SU-DHL-6 (cell line): Measurements from ENCODE around the gene TBC1D20.

Source experiments
- H2AFZ ChIP-seq: fragments of 200-600 bp; sonication (generic); 2 replicates; pipeline ENCODE4 v1.6.1; 2014; ENCODE audit warnings: low read depth, mild to moderate bottlenecking, moderate library complexity, mixed read lengths, antibody characterized with exemption, low read length; ENCODE audit not compliant: severe bottlenecking
- H3F3A ChIP-seq: fragments of 200-600 bp; shearing (Covaris generic); 2 replicates; pipeline ENCODE4 v1.6.0; 2016; ENCODE audit warnings: antibody characterized with exemption, mild to moderate bottlenecking; ENCODE audit not compliant: insufficient read depth
- H3K27ac ChIP-seq: fragments of 200-600 bp; sonication (generic); 2 replicates; pipeline ENCODE4 v1.5.1; 2016; ENCODE audit warnings: low read depth, mild to moderate bottlenecking, low read length, moderate library complexity, mixed read lengths
- H3K27me3 ChIP-seq: fragments of 200-600 bp; sonication (generic), shearing (Covaris generic); 2 replicates; pipeline ENCODE4 v1.6.0; 2014; ENCODE audit warnings: mild to moderate bottlenecking, low read length
- H3K36me3 ChIP-seq: fragments of 200-600 bp; sonication (generic); 2 replicates; pipeline ENCODE4 v1.6.1; 2014; ENCODE audit warnings: mild to moderate bottlenecking, low read length, mixed read lengths
- H3K4me2 ChIP-seq: fragments of 300-600, 200-600 bp; shearing (Covaris generic), sonication (generic); 2 replicates; pipeline ENCODE4 v1.6.0; 2014; ENCODE audit warnings: low read length, low read depth, mild to moderate bottlenecking; ENCODE audit not compliant: poor library complexity, severe bottlenecking
- H3K4me3 ChIP-seq: fragments of 200-600 bp; sonication (generic); 2 replicates; pipeline ENCODE4 v1.5.1; 2014; ENCODE audit warnings: antibody characterized with exemption, low read length, mild to moderate bottlenecking, mixed read lengths; ENCODE audit not compliant: insufficient read depth, poor library complexity, severe bottlenecking
- H3K79me2 ChIP-seq: fragments of 200-600 bp; sonication (generic); 2 replicates; pipeline ENCODE4 v1.6.1; 2014; ENCODE audit warnings: mild to moderate bottlenecking, low read length, moderate library complexity; ENCODE audit not compliant: insufficient read depth
- H3K9ac ChIP-seq: fragments of 200-600 bp; sonication (generic); 2 replicates; pipeline ENCODE4 v1.7.0; 2014; ENCODE audit warnings: mild to moderate bottlenecking, low read length
- H3K9me2 ChIP-seq: fragments of 200-600 bp; sonication (generic); replicated peaks from 2 replicates; pipeline ENCODE4 v1.6.1; 2014; ENCODE audit warnings: low read length; ENCODE audit not compliant: insufficient read depth
- H3K9me3 ChIP-seq: fragments of 200-600 bp; sonication (generic); 2 replicates; pipeline ENCODE4 v1.6.1; 2014; ENCODE audit warnings: low read length, mixed read lengths; ENCODE audit not compliant: insufficient read depth
- H4K20me1 ChIP-seq: fragments of 200-600 bp; sonication (generic); 2 replicates; pipeline ENCODE4 v1.6.1; 2014; ENCODE audit warnings: low read depth, mild to moderate bottlenecking, antibody characterized with exemption, low read length, moderate library complexity, mixed read lengths
- EZH2phosphoT487 ChIP-seq: fragments of 200-600 bp; sonication (generic), shearing (Covaris generic); conservative IDR thresholded peaks from 2 replicates; pipeline ENCODE4 v1.6.1; 2018; ENCODE audit warnings: mild to moderate bottlenecking, antibody characterized with exemption, low read length, moderate library complexity, mixed read lengths
- TF ChIP-seq, protein P1 (sequence below): fragments of 200-600 bp; sonication (generic); IDR thresholded peaks from one replicate; pipeline ENCODE4 v1.5.1; 2017; ENCODE audit warnings: antibody characterized with exemption, mild to moderate bottlenecking, low read length, moderate library complexity; ENCODE audit not compliant: insufficient read depth, poor library complexity, severe bottlenecking

TBC1D20 gene

DNA sequence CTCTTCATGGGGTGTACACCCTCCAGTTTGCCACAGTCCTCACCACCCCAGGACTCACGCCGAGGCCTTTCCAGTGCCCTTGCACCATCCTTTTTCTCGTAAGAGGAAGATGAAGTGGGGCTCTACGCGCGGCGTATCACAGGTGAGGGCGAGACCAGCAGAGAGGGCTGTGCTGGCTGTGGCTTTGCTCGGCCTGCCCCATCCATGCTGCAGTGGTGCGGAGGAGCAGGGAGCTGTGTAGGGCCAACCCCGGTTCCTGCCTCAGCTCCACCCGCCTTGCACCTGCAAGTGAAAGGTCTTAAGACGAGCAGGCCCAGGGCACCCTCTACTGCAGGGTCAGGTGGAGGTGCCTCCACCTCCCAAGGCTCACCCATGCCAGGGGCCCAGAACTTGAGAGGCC is 30.1 kb downstream of the TBC1D20 start:
- Histone ChIP-seq H3K9me2 (no peaks in the 10 kb centered on the region), H3K4me3 (no peak overlapping the region), H3K9ac (no peak overlapping the region), H4K20me1 (no peaks in the 10 kb centered on the region), H3F3A (no peaks in the 10 kb centered on the region), H3K27me3 (no peaks in the 10 kb centered on the region), H3K4me2 (no peak overlapping the region), H3K36me3 (peaks cover under 1% of the 10 kb centered on the region; the same call in 1 of the 2 replicates), H3K9me3 (no peaks in the 10 kb centered on the region), H3K79me2 (no peaks in the 10 kb centered on the region), H2AFZ (no peak overlapping the region), H3K27ac (no peak overlapping the region)
- TF ChIP-seq EZH2phosphoT487, result no peak
- TF ChIP-seq, protein P1, sequence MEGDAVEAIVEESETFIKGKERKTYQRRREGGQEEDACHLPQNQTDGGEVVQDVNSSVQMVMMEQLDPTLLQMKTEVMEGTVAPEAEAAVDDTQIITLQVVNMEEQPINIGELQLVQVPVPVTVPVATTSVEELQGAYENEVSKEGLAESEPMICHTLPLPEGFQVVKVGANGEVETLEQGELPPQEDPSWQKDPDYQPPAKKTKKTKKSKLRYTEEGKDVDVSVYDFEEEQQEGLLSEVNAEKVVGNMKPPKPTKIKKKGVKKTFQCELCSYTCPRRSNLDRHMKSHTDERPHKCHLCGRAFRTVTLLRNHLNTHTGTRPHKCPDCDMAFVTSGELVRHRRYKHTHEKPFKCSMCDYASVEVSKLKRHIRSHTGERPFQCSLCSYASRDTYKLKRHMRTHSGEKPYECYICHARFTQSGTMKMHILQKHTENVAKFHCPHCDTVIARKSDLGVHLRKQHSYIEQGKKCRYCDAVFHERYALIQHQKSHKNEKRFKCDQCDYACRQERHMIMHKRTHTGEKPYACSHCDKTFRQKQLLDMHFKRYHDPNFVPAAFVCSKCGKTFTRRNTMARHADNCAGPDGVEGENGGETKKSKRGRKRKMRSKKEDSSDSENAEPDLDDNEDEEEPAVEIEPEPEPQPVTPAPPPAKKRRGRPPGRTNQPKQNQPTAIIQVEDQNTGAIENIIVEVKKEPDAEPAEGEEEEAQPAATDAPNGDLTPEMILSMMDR, result no peak

DNA sequence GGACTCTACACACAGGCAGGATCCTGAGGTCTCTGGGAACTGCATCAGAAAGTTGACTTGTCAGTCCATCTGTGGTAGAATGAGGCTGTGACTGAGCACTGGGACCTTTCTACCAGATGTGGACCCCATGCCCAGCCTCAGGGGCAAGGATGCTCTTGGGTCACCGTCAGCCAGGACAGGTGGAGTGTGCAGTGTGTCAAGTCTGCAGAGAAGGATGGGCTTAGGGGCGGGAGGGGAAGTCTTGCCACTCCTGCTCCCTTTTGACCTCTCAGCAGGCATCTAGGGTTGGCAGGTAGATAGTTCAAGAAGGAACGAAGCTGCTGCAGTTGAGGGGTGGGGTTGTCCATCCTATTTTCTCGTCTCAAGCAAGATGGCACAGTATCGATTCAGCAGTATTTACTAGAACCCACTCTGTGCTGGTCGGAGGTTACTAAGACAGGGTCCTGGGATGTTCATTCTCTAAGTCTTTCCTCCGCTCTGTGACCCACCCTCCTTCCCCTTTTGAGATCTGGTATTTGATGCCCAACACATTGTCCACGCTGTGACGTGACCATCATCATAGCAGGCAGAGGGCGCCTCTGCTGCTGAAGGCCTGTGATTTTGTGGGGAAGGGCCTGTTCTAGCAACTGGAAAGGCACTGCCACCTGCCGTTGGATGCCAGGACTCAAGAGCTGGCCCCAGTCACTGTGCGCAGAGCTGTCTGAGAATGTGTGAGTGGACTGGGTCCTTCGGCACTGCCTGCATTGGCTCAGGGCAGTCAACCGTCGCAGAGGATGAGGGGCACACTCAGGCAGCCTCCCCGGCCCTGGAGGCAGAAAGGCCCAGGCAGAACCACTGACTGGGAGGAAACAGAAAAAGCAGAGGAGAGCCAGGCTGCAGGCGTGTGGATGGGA is 31.1 kb downstream of the TBC1D20 start:
- Histone ChIP-seq H3K9me3 (no peaks in the 10 kb centered on the region), H3K9me2 (no peaks in the 10 kb centered on the region), H3K27me3 (no peaks in the 10 kb centered on the region), H3F3A (0 out of 2 replicates have a peak, but pooled peaks cover 3% of the 10 kb centered on the region), H3K4me2 (no peak overlapping the region), H2AFZ (no peak overlapping the region), H3K79me2 (no peaks in the 10 kb centered on the region), H3K27ac (no peak overlapping the region), H3K4me3 (no peak overlapping the region), H3K9ac (no peak overlapping the region), H3K36me3 (no peaks in the 10 kb centered on the region), H4K20me1 (no peaks in the 10 kb centered on the region)
- TF ChIP-seq EZH2phosphoT487, result no peak
- TF ChIP-seq, protein P1, result peak; percentile 64

DNA sequence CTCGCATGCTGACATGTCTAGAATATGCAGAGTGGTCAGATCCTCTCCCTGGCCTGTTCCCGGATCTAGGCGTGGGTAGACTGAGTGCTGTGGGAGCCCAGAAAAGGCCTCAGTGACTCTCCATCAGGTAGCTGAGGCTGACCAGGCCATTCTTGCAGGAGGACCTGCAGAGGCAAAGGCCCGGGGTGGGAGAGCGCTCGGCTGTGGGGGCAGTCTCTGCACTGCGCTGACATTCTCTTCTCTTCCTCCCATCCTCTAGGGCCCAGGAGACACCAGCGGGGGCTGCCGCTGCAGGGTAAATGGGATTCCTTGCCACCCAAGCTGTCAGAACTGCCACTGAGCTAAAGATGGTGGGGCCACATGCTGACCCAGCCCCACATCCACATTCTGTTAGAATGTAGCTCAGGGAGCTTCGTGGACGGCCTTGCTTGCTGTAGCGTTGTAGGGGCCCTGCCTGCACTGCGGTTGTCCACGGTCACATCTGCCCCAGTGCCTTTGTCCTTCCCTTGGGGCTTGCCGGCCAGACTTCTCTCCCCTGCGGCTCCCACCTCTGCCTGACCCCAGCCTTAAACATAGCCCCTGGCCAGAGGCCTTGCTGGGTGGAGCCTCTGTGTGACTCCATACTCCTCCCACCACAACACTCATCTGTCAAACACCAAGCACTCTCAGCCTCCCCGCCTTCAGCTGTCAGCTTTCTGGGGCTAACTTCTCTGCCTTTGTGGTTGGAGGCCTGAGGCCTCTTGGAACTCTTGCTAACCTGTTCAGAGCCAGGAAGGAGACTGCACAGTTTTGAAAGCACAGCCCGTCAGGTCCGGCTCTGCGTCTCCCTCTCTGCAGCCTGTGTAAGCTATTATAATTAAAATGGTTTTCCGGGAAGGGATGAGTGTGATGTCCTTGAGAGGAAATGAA is 32.0 kb downstream of the TBC1D20 start:
- TF ChIP-seq, protein P1, result no peak
- no peak for TF ChIP-seq EZH2phosphoT487
- H3K4me3 ChIP-seq, result no peak overlapping the region
- H4K20me1 ChIP-seq, result no peaks in the 10 kb centered on the region
- no peaks in the 10 kb centered on the region for H3K9me3 ChIP-seq
- no peak overlapping the region for H2AFZ ChIP-seq
- 0 out of 2 replicates have a peak, but pooled peaks cover 3% of the 10 kb centered on the region for H3F3A ChIP-seq
- no peak overlapping the region for H3K27ac ChIP-seq
- H3K4me2 ChIP-seq, result no peak overlapping the region
- no peaks in the 10 kb centered on the region for H3K79me2 ChIP-seq
- no peaks in the 10 kb centered on the region for H3K36me3 ChIP-seq
- H3K27me3 ChIP-seq, result no peaks in the 10 kb centered on the region
- H3K9me2 ChIP-seq, result no peaks in the 10 kb centered on the region
- no peak overlapping the region for H3K9ac ChIP-seq
